ENCODE measurements around the gene PGF.
"Not testable (repeated sequence)": the region's sequence is repeated elsewhere in the genome, so short reads cannot be mapped to it uniquely, and the experiment has no call there.

Gene PGF

GRCh38 chr14:74955229-74956026 is at the start of gene PGF:
Gene PGF (minus strand): TSS chr14:74955597. CDS start chr14:74955242, 355 bp downstream.
- no peak for TF ChIP-seq CTCF (conservative IDR thresholded peaks at IDR 0.05; ENCODE audit: low read depth, low read length)
- DNase-seq (ENCODE audit: low read depth): no peak
- H3K4me3 ChIP-seq (ENCODE audit: low read length): peak within 1 kb of the TSS; percentile 63

- peak overlapping the region; percentile 93 for H3K4me3 ChIP-seq (ENCODE audit: low read length)
- TF ChIP-seq CTCF (conservative IDR thresholded peaks at IDR 0.05; ENCODE audit: low read depth, low read length): no peak
- DNase-seq (ENCODE audit: low read depth): no peak
Measured at GRCh38 chr14:75003250-75004027, 48.0 kb upstream of the PGF start.

GRCh38 chr14:75002392-75003249 is 47.2 kb upstream of the PGF start, which contains the start of gene EIF2B2:
Gene EIF2B2 (plus strand): TSS chr14:75002921. CDS start chr14:75002991, 70 bp downstream.
- peak; percentile 89 for DNase-seq (ENCODE audit: low read depth)
- peak; percentile 6 for TF ChIP-seq CTCF (conservative IDR thresholded peaks at IDR 0.05; ENCODE audit: low read depth, low read length)

GRCh38 chr14:75001899-75002298 is 46.5 kb upstream of the PGF start:
- TF ChIP-seq CTCF (conservative IDR thresholded peaks at IDR 0.05; ENCODE audit: low read depth, low read length): no peak
- DNase-seq (ENCODE audit: low read depth): no peak
- peak overlapping the region; percentile 93 for H3K4me3 ChIP-seq (ENCODE audit: low read length)

More at GRCh38 chr14:75002392-75003249, 47.2 kb upstream of the PGF start, which contains the start of gene EIF2B2:
- H3K4me3 ChIP-seq (ENCODE audit: low read length): peak within 1 kb of the TSS; percentile 93

- no peak for DNase-seq (ENCODE audit: low read depth)
- TF ChIP-seq CTCF (conservative IDR thresholded peaks at IDR 0.05; ENCODE audit: low read depth, low read length): no peak
- no peak overlapping the region for H3K4me3 ChIP-seq (ENCODE audit: low read length)
Measured at GRCh38 chr14:75001261-75001660, 45.9 kb upstream of the PGF start.

GRCh38 chr14:74995781-74996180 is 40.4 kb upstream of the PGF start:
- H3K4me3 ChIP-seq (ENCODE audit: low read length); DNase-seq (ENCODE audit: low read depth): not testable (repeated sequence)

- DNase-seq (ENCODE audit: low read depth); H3K4me3 ChIP-seq (ENCODE audit: low read length): not testable (repeated sequence)
Measured at GRCh38 chr14:74994182-74994581, 38.8 kb upstream of the PGF start.

All from retinal pigment epithelial cell (primary cell).